ENCODE results near the gene SEC61A2.
"Not testable (repeated sequence)": the region's sequence is repeated elsewhere in the genome, so short reads cannot be mapped to it uniquely, and the experiment has no call there.

The SEC61A2 gene

DNA sequence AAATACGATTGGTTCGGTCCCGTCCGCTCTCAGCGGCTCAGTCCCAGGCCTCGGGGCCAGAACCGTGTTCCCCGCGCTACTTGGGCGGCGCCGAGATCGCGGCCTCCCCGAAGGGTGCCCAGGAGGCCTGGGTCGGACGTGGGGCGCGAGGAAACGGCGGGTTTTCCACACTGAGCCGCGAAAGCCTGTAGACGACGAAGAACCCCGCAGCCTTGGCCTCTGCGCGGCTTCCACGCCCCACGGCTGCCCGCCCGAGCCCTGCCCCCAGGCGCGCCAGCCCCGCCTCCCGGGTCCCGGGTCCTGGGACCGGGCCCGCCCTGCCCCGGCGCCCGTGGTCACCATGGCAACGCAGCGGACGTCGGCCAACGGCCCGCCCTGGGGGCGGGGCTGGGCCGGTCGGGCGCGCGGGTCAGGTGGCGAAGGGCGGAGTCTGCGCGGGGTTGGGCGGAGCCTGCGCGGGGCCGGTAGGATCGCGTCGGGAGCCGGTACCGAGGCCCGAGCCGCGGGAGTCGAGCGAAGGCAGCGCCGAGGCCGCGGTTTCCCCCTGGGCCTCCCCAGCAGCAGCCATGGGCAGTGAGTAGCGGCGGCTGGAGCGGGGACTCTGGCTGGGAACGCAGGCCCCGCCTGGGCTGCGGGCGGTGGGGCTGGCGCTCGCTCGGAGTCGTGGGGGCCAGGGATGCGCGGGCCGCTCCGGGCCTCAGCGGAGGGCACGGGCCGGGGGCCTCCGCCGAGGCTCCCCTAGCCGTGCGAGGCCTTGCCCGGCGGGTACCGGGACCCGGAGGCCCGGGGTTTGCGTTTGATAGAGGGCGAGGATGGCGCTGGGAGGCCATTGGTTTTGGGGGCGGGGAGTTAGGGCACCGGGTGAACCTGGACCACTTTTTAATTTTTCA is at the start of gene SEC61A2:
Gene SEC61A2 (plus strand): TSS at position 456 of the 890 bp plus-strand sequence. CDS start 111 bp downstream, at position 567.
- Histone ChIP-seq H3K9me3 (replicated peaks in 1 of 11) (no peaks in the 10 kb centered on the region), H3K4me3 (peak within 1 kb of the TSS; percentile 83 to 100 (median 96)), H3K4me2 (peak within 1 kb of the TSS; percentile 73 to 93 (median 81)), H3K27ac (peak within 1 kb of the TSS; percentile 83 to 95 (median 92)), H3K4me1 (peaks cover 7 to 22% (median 18%) of the 10 kb centered on the region in 10 experiments), H3K36me3 (peaks cover 4 to 38% (median 22%) of the 10 kb centered on the region in 11 experiments), H3K9ac (peak within 1 kb of the TSS; percentile 85 to 95 (median 90)), H3K27me3 (no peaks in the 10 kb centered on the region), H4K20me1 (peaks cover 0 to 19% (median 8%) of the 10 kb centered on the region in 11 experiments; a peak in 10 of 22 replicates)
- TF ChIP-seq Cebpa-rat (IDR thresholded peaks at IDR 0.05): no peak

DNA sequence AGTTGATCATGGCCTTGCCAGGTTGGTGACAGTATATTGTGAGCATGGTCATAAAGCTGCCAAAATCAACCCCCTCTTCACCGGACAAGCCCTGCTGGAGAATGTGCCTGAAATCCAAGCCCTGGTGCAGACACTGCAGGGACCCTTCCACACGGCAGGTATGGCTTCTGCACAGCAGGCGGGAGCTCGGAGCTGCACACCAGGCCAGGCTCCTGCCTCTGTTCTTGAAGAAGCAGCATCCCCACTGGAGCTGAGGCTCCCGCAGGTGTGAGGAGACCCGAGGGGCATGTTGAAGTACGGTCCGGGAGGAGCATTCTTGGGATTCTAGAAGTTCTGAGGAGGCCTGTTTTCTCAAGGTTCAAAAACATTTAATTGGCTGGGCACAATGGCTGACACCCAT is 48.0 kb upstream of the SEC61A2 start:
- peaks cover 13 to 36% (median 20%) of the 10 kb centered on the region in 10 experiments for H3K4me1 ChIP-seq
- no peak overlapping the region for H3K9ac ChIP-seq
- no peaks in the 10 kb centered on the region for H3K27me3 ChIP-seq
- H3K9me3 ChIP-seq (replicated peaks in 1 of 11): no peaks in the 10 kb centered on the region
- peaks cover 16 to 91% (median 47%) of the 10 kb centered on the region in 11 experiments for H3K36me3 ChIP-seq
- no peak overlapping the region for H3K4me2 ChIP-seq
- no peaks in the 10 kb centered on the region for H4K20me1 ChIP-seq
- H3K4me3 ChIP-seq: no peak overlapping the region
- H3K27ac ChIP-seq: no peak overlapping the region
- no peak for TF ChIP-seq Cebpa-rat (IDR thresholded peaks at IDR 0.05)

DNA sequence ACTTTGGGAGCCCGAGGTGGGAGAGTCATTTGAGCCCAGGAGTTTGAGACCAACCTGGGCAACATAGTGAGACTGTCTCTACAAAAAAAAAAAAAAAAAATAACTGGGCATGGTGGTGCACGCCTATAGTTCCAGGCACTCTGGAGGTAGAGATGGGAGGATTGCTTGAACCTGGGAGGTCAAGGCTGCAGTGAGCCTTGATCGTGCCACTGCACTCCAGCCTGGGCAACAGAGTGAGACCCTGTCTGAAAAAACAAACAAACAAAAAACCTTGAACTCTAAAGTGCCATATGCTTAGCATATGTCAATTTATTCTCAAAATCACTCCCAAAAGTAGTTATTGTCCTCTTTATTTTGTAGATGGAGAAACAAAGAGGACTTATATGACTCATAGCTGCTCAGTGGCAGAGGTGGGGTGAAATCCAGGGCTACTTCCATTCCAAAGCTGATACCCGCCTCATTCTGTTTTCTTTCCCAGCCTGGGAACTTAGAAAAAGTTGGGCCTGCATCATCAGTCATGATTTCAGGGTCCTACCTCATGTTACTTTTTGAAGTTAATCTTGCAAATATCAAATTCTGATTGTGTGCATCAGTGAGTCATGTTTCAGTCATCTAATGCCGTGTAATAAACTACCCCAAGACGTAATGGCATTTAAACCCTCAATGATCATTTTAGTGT is 47.5 kb upstream of the SEC61A2 start:
- Histone ChIP-seq H3K27me3 (no peaks in the 10 kb centered on the region), H3K4me1 (peaks cover 13 to 36% (median 20%) of the 10 kb centered on the region in 10 experiments), H3K4me2 (no peak overlapping the region), H3K4me3 (no peak overlapping the region), H3K36me3 (peaks cover 22 to 97% (median 52%) of the 10 kb centered on the region in 11 experiments), H4K20me1 (no peaks in the 10 kb centered on the region), H3K27ac (no peak overlapping the region), H3K9me3 (replicated peaks in 1 of 11) (no peaks in the 10 kb centered on the region), H3K9ac (no peak overlapping the region)
- no peak for TF ChIP-seq Cebpa-rat (IDR thresholded peaks at IDR 0.05)

DNA sequence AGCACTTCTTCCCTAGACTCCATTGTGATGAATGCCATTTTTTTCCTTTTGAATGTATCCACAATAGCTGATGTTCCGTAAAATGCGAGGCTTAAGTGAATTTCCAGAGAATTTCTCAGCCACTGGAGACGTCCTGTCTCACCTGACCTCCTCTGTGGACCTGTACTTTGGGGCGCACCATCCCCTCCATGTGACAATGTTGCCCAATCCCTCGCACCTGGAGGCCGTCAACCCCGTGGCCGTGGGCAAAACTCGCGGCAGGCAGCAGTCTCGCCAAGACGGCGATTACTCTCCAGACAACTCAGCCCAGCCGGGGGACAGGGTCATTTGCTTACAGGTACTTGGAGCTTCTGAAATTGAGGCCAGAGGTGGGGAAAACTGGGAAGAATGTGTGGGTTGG is 40.6 kb upstream of the SEC61A2 start:
- H4K20me1 ChIP-seq: no peaks in the 10 kb centered on the region
- 0 out of 22 replicates have a peak overlapping the region, but pooled peaks of 1 of the 11 experiments have one; percentile 10 for H3K27ac ChIP-seq
- H3K9me3 ChIP-seq (replicated peaks in 1 of 11): peaks cover 0 to 16% (median 4%) of the 10 kb centered on the region in 11 experiments; a peak in 6 of 22 replicates
- no peak overlapping the region for H3K4me2 ChIP-seq
- no peak overlapping the region for H3K4me3 ChIP-seq
- peaks cover 70 to 100% (median 95%) of the 10 kb centered on the region in 11 experiments for H3K36me3 ChIP-seq
- H3K9ac ChIP-seq: no peak overlapping the region
- peaks cover 4 to 16% (median 8%) of the 10 kb centered on the region in 10 experiments; a peak in 13 of 20 replicates for H3K4me1 ChIP-seq
- no peak for TF ChIP-seq Cebpa-rat (IDR thresholded peaks at IDR 0.05)
- H3K27me3 ChIP-seq: no peaks in the 10 kb centered on the region

DNA sequence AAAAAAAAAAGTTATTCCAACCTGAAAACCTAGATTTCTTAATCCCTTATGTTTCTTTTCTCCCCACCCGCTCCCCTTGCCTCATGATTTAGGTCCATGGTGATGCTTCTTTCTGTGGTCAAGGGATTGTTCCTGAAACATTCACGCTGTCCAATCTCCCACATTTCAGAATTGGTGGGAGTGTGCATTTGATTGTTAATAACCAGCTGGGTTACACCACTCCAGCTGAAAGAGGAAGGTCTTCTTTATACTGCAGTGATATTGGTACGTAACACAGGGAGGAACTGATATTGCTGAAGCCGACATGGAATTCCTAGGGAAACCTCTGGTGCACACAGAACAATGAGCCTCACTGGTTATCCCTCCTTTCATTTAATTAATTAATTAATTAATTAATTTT is 38.1 kb upstream of the SEC61A2 start:
- Histone ChIP-seq H3K4me1 (peaks cover 0 to 7% (median 4%) of the 10 kb centered on the region in 10 experiments; a peak in 8 of 20 replicates), H3K4me2 (no peak overlapping the region), H3K9me3 (replicated peaks in 1 of 11) (peaks cover 0 to 16% (median 4%) of the 10 kb centered on the region in 11 experiments; a peak in 6 of 22 replicates), H3K4me3 (no peak overlapping the region), H3K27ac (no peak overlapping the region), H4K20me1 (no peaks in the 10 kb centered on the region), H3K9ac (no peak overlapping the region), H3K27me3 (no peaks in the 10 kb centered on the region), H3K36me3 (peaks cover 65 to 99% (median 93%) of the 10 kb centered on the region in 11 experiments)
- TF ChIP-seq Cebpa-rat (IDR thresholded peaks at IDR 0.05): no peak

DNA sequence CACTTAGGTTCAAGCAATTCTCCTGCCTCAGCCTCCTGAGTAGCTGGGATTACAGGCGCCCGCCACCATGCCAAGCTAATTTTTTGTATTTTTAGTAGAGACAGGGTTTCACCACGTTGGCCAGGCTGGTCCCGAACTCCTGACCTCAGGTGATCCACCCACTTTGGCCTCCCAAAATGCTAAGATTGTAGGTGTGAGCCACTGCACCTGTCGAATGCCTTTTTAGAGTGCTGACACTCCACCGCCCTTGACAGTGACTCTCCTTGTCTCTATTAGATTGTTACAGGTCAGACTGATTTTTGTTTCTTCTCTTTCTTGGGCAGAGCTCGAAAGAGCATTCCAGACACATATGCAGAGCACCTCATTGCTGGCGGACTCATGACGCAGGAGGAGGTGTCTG is 32.1 kb upstream of the SEC61A2 start:
- peaks cover 55 to 100% (median 91%) of the 10 kb centered on the region in 11 experiments for H3K36me3 ChIP-seq
- not testable (repeated sequence) for H4K20me1 ChIP-seq; H3K9me3 ChIP-seq (replicated peaks in 1 of 11); H3K4me3 ChIP-seq; H3K9ac ChIP-seq; H3K27me3 ChIP-seq; H3K27ac ChIP-seq; H3K4me2 ChIP-seq
- H3K4me1 ChIP-seq: peaks cover 0 to 24% (median 4%) of the 10 kb centered on the region in 10 experiments; a peak in 7 of 20 replicates

DNA sequence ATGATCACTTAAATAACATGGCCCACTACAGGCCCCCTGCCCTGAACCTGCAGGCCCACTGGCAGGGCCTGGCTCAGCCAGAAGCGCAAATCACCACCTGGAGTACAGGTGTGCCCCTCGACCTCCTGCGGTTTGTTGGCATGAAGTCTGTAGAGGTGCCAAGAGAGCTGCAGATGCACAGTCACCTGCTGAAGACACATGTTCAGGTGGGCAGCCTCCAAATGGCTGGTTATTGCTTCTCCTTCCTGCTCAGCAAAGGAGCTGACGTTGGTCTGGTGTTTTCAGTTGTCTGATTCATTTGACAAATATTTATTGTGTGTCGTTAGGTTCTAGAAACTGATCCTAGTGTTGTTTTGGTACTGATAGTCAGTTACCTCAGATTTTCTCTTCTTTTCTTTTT is 31.7 kb upstream of the SEC61A2 start:
- no peak overlapping the region for H3K27ac ChIP-seq
- no peaks in the 10 kb centered on the region for H4K20me1 ChIP-seq
- peaks cover 57 to 100% (median 91%) of the 10 kb centered on the region in 11 experiments for H3K36me3 ChIP-seq
- H3K4me3 ChIP-seq: no peak overlapping the region
- no peaks in the 10 kb centered on the region for H3K27me3 ChIP-seq
- H3K4me1 ChIP-seq: peaks cover 0 to 24% (median 4%) of the 10 kb centered on the region in 10 experiments; a peak in 7 of 20 replicates
- no peak overlapping the region for H3K9ac ChIP-seq
- no peak overlapping the region for H3K4me2 ChIP-seq
- no peak for TF ChIP-seq Cebpa-rat (IDR thresholded peaks at IDR 0.05)
- H3K9me3 ChIP-seq (replicated peaks in 1 of 11): no peaks in the 10 kb centered on the region; a peak in 1 of 22 replicates

DNA sequence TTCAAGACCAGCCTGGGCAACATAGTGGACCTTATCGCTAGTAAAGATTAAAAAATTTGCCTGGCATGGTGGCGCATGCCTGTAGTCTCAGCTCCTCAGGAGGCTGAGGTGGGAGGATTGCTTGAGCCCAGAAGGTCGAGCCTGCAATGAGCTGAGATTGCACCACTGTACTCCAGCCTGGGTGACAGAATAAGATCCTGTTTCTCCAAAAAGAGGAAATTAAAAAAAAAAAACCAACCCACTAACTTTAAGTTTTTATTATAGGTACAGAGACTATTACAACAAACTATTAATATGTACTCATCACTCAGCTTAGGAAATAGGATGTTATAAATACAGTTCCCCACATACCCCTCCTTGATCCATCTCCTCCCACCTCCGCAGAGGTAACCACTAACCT is 30.5 kb upstream of the SEC61A2 start:
- H3K9ac ChIP-seq: no peak overlapping the region
- no peak for TF ChIP-seq Cebpa-rat (IDR thresholded peaks at IDR 0.05)
- H3K4me2 ChIP-seq: peak overlapping the region in 3 of 11 experiments; percentile 23 to 25 (median 23); a peak in 4 of 22 replicates
- peaks cover 0 to 2% (median under 1%) of the 10 kb centered on the region in 11 experiments; a peak in 8 of 22 replicates for H3K9me3 ChIP-seq (replicated peaks in 1 of 11)
- peaks cover 0 to 34% (median 14%) of the 10 kb centered on the region in 10 experiments; a peak in 16 of 20 replicates for H3K4me1 ChIP-seq
- H3K27ac ChIP-seq: no peak overlapping the region
- peaks cover 49 to 100% (median 91%) of the 10 kb centered on the region in 11 experiments for H3K36me3 ChIP-seq
- H4K20me1 ChIP-seq: no peaks in the 10 kb centered on the region
- no peaks in the 10 kb centered on the region for H3K27me3 ChIP-seq
- H3K4me3 ChIP-seq: no peak overlapping the region

Data from BLaER1 treated with 17β-estradiol and CSF1 and Interleukin-3, amounts not matched to agents 10 nM and 100 nM (cell line).